PFSK-1 (cell line): ENCODE results near the gene C20orf96.

Source experiments
- FOXP2 ChIP-seq: optimal IDR thresholded peaks from 2 replicates; pipeline ENCODE3; 2011; ENCODE audit warnings: borderline replicate concordance, control low read depth, inconsistent platforms; ENCODE audit not compliant: insufficient read depth; ENCODE audit errors: extremely low read length, extremely low read depth
- POLR2AphosphoS5 ChIP-seq: IDR thresholded peaks from 2 replicates; pipeline ENCODE4 v1.6.1; 2012; ENCODE audit warnings: low read depth, mild to moderate bottlenecking, control low read depth, low read length, moderate library complexity
- SIN3A ChIP-seq: IDR thresholded peaks from 2 replicates; pipeline ENCODE4 v1.6.1; 2012; ENCODE audit warnings: mild to moderate bottlenecking, low read length, moderate library complexity, borderline replicate concordance; ENCODE audit not compliant: insufficient read depth
- TAF1 ChIP-seq: IDR thresholded peaks from 2 replicates; pipeline ENCODE4 v1.6.1; 2012; ENCODE audit warnings: low read length, control low read depth, borderline replicate concordance; ENCODE audit not compliant: insufficient read depth
- TF ChIP-seq, protein P1 (sequence below), 2 experiments: IDR thresholded peaks; 2 replicates each; pipeline versions ENCODE4 v1.6.1 to v1.8.0; 2011 to 2012; ENCODE audit warnings: low read depth in 2 of 2, low read length in 2 of 2, control low read depth in 1 of 2, inconsistent platforms in 1 of 2, mild to moderate bottlenecking in 1 of 2, moderate library complexity in 1 of 2; ENCODE audit not compliant: insufficient read depth in 1 of 2

The C20orf96 gene

DNA sequence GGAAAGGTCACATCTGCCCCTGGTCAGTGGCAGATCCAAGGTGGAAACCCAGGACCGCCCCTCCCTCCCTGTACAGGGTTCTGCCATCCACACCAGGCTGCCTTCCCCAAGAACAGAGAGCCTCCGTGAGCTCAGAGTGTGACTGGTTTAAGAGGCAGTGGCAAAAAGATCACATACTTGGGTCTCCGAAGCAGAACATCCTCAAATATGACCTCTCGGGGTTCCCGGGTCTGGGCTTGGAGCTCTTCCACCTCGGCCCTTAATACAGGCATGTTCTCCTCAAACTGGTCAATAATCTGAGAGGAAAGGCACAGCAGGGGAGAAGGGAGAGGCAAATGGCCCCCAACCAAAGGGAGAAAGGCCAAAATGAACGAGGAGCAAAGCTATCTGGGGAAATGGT, 14.8 kb downstream of the C20orf96 start:
- TF ChIP-seq SIN3A (no peak), TAF1 (no peak), POLR2AphosphoS5 (no peak), FOXP2 (no peak)
- TF ChIP-seq, protein P1, sequence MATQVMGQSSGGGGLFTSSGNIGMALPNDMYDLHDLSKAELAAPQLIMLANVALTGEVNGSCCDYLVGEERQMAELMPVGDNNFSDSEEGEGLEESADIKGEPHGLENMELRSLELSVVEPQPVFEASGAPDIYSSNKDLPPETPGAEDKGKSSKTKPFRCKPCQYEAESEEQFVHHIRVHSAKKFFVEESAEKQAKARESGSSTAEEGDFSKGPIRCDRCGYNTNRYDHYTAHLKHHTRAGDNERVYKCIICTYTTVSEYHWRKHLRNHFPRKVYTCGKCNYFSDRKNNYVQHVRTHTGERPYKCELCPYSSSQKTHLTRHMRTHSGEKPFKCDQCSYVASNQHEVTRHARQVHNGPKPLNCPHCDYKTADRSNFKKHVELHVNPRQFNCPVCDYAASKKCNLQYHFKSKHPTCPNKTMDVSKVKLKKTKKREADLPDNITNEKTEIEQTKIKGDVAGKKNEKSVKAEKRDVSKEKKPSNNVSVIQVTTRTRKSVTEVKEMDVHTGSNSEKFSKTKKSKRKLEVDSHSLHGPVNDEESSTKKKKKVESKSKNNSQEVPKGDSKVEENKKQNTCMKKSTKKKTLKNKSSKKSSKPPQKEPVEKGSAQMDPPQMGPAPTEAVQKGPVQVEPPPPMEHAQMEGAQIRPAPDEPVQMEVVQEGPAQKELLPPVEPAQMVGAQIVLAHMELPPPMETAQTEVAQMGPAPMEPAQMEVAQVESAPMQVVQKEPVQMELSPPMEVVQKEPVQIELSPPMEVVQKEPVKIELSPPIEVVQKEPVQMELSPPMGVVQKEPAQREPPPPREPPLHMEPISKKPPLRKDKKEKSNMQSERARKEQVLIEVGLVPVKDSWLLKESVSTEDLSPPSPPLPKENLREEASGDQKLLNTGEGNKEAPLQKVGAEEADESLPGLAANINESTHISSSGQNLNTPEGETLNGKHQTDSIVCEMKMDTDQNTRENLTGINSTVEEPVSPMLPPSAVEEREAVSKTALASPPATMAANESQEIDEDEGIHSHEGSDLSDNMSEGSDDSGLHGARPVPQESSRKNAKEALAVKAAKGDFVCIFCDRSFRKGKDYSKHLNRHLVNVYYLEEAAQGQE (IDR thresholded peaks at IDR 0.05; ENCODE audit: insufficient read depth in 1 of 2, low read depth in 2 of 2, low read length in 2 of 2) = no peak

DNA sequence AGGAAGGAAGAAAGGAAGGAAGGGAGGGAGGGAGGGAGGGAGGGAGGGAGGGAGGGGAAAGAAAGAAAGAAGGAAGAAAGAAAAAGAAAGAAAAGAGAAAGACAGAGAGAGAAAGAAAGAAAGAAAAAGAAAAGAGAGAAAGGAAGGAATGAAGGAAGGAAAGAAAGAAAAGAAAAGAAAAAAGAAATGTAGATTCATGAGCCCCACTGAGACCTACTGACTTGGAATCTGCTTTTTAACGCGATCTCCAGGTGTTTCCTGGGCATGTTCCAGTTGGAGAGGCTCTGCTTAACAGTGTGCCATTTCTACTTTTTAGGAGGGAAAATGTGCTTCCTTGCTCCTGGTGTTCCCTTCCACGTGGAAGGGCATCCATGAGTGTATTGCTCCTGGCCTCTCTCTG, 16.7 kb downstream of the C20orf96 start:
- TF ChIP-seq TAF1 = no peak
- TF ChIP-seq POLR2AphosphoS5 = no peak
- no peak for TF ChIP-seq FOXP2
- TF ChIP-seq SIN3A = no peak
- TF ChIP-seq, protein P1 (IDR thresholded peaks at IDR 0.05; ENCODE audit: insufficient read depth in 1 of 2, low read depth in 2 of 2, low read length in 2 of 2) = no peak

DNA sequence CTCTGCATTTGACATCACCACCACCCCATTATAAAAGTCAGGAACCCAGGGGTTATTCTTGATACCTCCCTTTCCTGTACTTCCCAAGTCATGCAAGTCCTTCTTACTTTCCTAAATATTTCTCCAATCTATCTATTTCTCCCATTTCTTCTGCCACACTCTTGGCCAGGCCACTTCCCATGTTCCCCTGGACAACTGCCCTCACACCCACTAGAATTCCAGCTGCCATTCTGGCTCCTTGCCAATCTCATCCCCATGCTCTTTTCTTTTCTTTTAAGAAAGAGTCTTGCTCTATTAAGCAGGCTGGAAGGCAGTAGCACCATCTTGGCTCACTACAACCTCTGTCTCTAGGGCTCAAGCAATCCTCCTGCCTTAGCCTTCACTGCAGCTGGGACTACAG, 17.8 kb downstream of the C20orf96 start:
- TF ChIP-seq, protein P1 (IDR thresholded peaks at IDR 0.05; ENCODE audit: insufficient read depth in 1 of 2, low read depth in 2 of 2, low read length in 2 of 2) = no peak
- TF ChIP-seq TAF1 (no peak), POLR2AphosphoS5 (no peak), FOXP2 (no peak), SIN3A (no peak)

DNA sequence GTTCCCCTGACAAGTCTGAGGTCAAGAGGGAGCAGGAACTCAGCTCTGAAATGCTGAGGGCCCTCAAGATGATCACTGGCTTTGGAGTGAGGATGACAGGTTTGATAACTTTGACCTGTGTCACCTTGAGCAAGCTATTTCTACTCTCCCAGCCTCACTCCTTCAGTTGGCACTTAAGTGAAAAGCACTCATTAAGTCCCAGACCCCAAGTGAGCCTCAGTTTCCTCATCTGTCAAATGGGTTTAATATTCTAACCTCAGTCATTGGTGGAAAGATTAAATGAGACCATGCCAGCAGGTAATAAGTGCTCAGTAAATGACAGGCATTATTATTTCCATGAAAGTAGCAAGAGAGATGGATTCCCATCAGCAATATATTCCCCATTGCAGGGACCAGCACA, 19.0 kb downstream of the C20orf96 start:
- TF ChIP-seq, protein P1 (IDR thresholded peaks at IDR 0.05; ENCODE audit: insufficient read depth in 1 of 2, low read depth in 2 of 2, low read length in 2 of 2) = no peak
- no peak for TF ChIP-seq TAF1
- TF ChIP-seq SIN3A = no peak
- no peak for TF ChIP-seq FOXP2
- TF ChIP-seq POLR2AphosphoS5 = no peak

DNA sequence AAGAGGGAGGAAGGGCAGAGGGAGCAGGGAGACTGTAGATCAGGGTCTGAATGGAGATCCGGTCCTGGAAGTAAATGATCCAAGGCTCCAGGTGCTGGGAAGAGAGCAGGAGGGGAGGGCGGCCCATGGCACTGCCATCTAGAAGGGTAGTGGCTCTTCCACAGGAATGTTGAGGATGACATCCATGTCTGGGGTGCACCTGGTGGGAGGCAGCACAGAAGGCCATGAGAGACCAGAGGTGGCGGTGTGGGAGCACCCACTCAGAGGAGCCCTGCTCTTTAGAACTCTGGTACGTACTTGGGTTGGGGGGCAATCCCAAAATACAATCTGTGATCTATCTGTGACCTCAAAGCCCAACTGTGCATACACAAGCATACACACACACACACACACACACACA, 19.5 kb downstream of the C20orf96 start:
- no peak for TF ChIP-seq TAF1
- TF ChIP-seq SIN3A = no peak
- TF ChIP-seq, protein P1 (IDR thresholded peaks at IDR 0.05; ENCODE audit: insufficient read depth in 1 of 2, low read depth in 2 of 2, low read length in 2 of 2) = no peak
- no peak for TF ChIP-seq FOXP2
- TF ChIP-seq POLR2AphosphoS5 = no peak
